ENCODE results near the gene DLGAP1.

GRCh38 chr18:3649135-3649632 is 805.9 kb downstream of the DLGAP1 start:
- no peak for TF ChIP-seq BHLHE40 (IDR thresholded peaks at IDR 0.05; ENCODE audit: low read length)
- no peak for TF ChIP-seq ZNF574 (CRISPR knock-in tag; IDR thresholded peaks at IDR 0.05)
- no peak for TF ChIP-seq DRAP1 (CRISPR knock-in tag; IDR thresholded peaks at IDR 0.05)
- TF ChIP-seq TAF1 (CRISPR knock-in tag; IDR thresholded peaks at IDR 0.05) = no peak
- TF ChIP-seq ZNF121 (CRISPR knock-in tag; IDR thresholded peaks at IDR 0.05) = no peak
- TF ChIP-seq CREB3 (CRISPR knock-in tag; IDR thresholded peaks at IDR 0.05) = no peak
- no peak for TF ChIP-seq NR2C2 (CRISPR knock-in tag; IDR thresholded peaks at IDR 0.05; ENCODE audit: borderline replicate concordance)
- no peak for TF ChIP-seq EZH2 (conservative IDR thresholded peaks at IDR 0.05; ENCODE audit: low read depth, low read length)

Data from HepG2 (cell line).